ENCODE measurements around the gene C1orf232.

DNA sequence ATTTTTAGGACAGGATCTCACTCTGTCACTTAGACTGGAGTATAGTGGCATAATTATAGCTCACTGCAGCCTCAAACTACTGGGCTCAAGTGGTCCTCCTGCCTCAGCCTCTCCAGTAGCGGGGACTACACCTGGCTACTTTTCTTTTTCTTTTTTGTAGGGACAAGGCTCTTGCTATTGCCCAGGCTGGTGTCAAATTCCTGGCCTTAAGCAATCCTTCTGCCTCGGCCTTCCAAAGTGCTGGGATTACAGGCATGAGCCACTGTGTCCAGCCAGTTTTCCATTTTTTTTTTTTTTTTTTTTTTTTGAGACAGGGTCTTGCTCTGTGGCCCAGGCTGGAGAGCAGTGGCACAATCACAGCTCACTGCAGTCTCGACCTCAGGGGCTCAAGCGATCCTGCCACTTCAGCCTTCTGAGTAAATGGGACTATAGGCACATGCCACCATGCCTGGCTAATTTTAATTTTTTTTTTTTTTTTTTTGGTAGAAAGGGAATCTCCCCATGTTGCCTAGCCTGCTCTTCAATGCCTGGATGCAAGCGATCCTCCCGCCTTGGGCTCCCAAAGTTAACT is 44.7 kb upstream of the C1orf232 start:
- TF ChIP-seq, protein P1, sequence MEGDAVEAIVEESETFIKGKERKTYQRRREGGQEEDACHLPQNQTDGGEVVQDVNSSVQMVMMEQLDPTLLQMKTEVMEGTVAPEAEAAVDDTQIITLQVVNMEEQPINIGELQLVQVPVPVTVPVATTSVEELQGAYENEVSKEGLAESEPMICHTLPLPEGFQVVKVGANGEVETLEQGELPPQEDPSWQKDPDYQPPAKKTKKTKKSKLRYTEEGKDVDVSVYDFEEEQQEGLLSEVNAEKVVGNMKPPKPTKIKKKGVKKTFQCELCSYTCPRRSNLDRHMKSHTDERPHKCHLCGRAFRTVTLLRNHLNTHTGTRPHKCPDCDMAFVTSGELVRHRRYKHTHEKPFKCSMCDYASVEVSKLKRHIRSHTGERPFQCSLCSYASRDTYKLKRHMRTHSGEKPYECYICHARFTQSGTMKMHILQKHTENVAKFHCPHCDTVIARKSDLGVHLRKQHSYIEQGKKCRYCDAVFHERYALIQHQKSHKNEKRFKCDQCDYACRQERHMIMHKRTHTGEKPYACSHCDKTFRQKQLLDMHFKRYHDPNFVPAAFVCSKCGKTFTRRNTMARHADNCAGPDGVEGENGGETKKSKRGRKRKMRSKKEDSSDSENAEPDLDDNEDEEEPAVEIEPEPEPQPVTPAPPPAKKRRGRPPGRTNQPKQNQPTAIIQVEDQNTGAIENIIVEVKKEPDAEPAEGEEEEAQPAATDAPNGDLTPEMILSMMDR (IDR thresholded peaks at IDR 0.05): no peak
- no peak for TF ChIP-seq EP300 (IDR thresholded peaks at IDR 0.05; ENCODE audit: low read depth)

Measured in transverse colon (tissue), 3 donors.